Sigmoid colon (tissue), 7 donors: ENCODE results near the gene TMEM165. TPM values are rescaled to one million over a fixed set of nuclear protein-coding genes. Genes with fewer than 3 reads are reported as not detected.

Source experiments
- DNase-seq: peaks from one replicate; pipeline ENCODE4 v3.0.0-alpha.2; 2019
- H3K27ac ChIP-seq, 4 donors: fragments of 200-600 bp; sonication (generic); one replicate each; pipeline ENCODE4 v1.5.1; 2016 to 2019; ENCODE audit warnings: mild to moderate bottlenecking in 1 of 4
- H3K27me3 ChIP-seq, 3 donors: fragments of 200-600 bp; sonication (generic); one replicate each; pipeline ENCODE4 v1.5.1; 2019; ENCODE audit warnings: mild to moderate bottlenecking in 1 of 3
- H3K36me3 ChIP-seq, 4 donors: fragments of 200-600 bp; sonication (generic); one replicate each; pipeline ENCODE4 v1.5.1; 2016 to 2019
- H3K4me1 ChIP-seq, 4 donors: fragments of 200-600 bp; sonication (generic); one replicate each; pipeline ENCODE4 v1.5.1; 2017 to 2019
- H3K4me3 ChIP-seq, 4 donors: fragments of 200-600 bp; sonication (generic); one replicate each; pipeline ENCODE4 v1.5.1; 2017 to 2019; ENCODE audit warnings: mild to moderate bottlenecking in 2 of 4, moderate library complexity in 1 of 4
- H3K9me3 ChIP-seq, 4 donors: fragments of 200-600 bp in 3 of 4; sonication (generic) in 3 of 4; one replicate each; pipeline versions ENCODE4 v1.5.1 to v1.6.1; 2013 to 2019
- EP300 ChIP-seq, 4 donors: sonication (generic); formaldehyde crosslinking; IDR thresholded peaks; one replicate each; pipeline ENCODE4 v1.6.1; 2017; ENCODE audit warnings: antibody characterized with exemption in 4 of 4
- POLR2A ChIP-seq, 2 donors: fragments of 450-650 bp; IDR thresholded peaks; one replicate each; pipeline ENCODE4 v1.6.1; 2016; ENCODE audit warnings: antibody characterized with exemption in 2 of 2, mild to moderate bottlenecking in 2 of 2, moderate library complexity in 2 of 2
- POLR2AphosphoS5 ChIP-seq, 4 donors: sonication (generic); formaldehyde crosslinking; IDR thresholded peaks; one replicate each; pipeline ENCODE4 v1.6.1; 2017; ENCODE audit warnings: antibody characterized with exemption in 4 of 4
- WGBS, 2 donors: extraction: QIAGEN DNeasy Blood & Tissue Kit; methylation state at CpG; one replicate each; pipeline ENCODE4 v1.1.7; 2013; 5-methylcytosine and 5-hydroxymethylcytosine counted together
- intact Hi-C: fragments of 100-400 bp; cut with DNase I; formaldehyde crosslinking; loops from one replicate; pipeline ENCODE4 v1.15.1; 2023
- polyA plus RNA-seq, 3 donors: library from polyadenylated mRNA; stranded (reverse); fragments of 200-250 nt; gene quantifications; one replicate each; pipeline ENCODE4 v1.2.3, GENCODE V29; 2013
- total RNA-seq, 4 donors: library from RNA; depleted of rRNA; stranded (reverse); fragments of >200 nt; gene quantifications; one replicate each; pipeline ENCODE4 v1.1.0, GENCODE V29; 2016
- TF ChIP-seq, protein P1 (sequence below), 4 experiments: fragments of 450-650 bp in 3 of 4; fragments of 200-600 bp in 1 of 4; IDR thresholded peaks; one replicate each; pipeline ENCODE4 v1.5.1; 2016 to 2019; ENCODE audit warnings: antibody characterized with exemption in 4 of 4, mild to moderate bottlenecking in 3 of 4, moderate library complexity in 2 of 4
- donor health status: healthy with polysubstance abuse.
- donor health status: Bipolar disorder and iron deficiency.
- donor health status: healthy.

TMEM165 gene
- total and polyA plus RNA-seq, 7 donors = 12.9 to 219 (median 144) TPM

DNA sequence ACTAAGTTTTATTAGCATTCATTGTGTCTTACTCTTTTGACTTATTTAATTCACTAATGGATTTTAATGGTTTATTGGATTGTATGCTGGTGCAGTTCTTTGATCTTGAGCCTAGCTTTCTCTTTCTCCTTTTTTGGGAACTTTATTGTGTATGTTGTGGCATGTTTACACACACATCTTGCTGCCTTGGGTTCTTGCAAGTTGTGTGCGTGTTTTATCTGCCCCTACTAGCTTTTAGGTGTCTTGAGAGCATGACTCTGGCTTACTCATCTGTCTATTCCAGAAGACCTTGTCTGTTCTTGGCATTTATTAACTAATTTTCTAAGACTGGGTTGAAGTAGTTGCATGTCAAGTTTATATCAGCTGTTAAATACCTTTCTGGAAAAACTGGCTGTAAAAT lies 2.7 kb downstream of the TMEM165 start:
- peaks cover 0 to 45% (median 32%) of the 10 kb centered on the region in 4 donors for H3K4me1 ChIP-seq
- intact Hi-C loops = loop anchor here (2.0 to 10.0 kb wide), 2 partner anchors 40 to 456 kb away; partner anchors contain the start of gene EXOC1
- H3K27ac ChIP-seq = peak overlapping the region; percentile 96 to 100 (median 100)
- no peak for TF ChIP-seq POLR2AphosphoS5 (IDR thresholded peaks at IDR 0.05)
- H3K9me3 ChIP-seq = no peaks in the 10 kb centered on the region
- no peaks in the 10 kb centered on the region for H3K27me3 ChIP-seq
- DNase-seq = no peak
- WGBS, 2 donors = 26 to 40% methylated on average over 1 of the region's 1 CpG
- H3K4me3 ChIP-seq = peak overlapping the region in 3 of 4 donors; percentile 85 to 99 (median 88)
- no peaks in the 10 kb centered on the region for H3K36me3 ChIP-seq

DNA sequence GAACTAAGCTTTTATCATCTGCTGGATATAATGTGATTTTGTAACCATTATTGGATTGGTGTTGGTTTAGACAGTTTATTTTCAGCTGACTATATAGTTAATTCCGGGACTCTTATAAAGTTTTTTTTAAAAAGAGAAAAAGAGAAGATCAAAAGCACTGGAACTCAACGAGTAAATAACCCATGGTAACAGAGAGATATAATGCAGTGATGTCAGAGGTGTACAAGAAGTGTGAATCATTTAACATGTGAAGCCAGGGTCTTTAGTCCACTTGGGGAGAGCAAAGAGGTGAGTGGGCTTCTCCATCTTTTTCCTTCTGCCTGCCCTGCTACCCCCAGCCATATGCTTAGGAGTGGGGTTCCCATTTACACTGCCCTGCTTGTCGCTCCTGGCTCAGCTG lies 3.2 kb downstream of the TMEM165 start:
- Histone ChIP-seq H3K4me1 (peaks cover 0 to 45% (median 32%) of the 10 kb centered on the region in 4 donors), H3K27ac (peak overlapping the region; percentile 32 to 100 (median 98)), H3K4me3 (peak overlapping the region in 2 of 4 donors; percentile 85 to 88), H3K9me3 (no peaks in the 10 kb centered on the region), H3K36me3 (no peaks in the 10 kb centered on the region), H3K27me3 (no peaks in the 10 kb centered on the region)
- DNase-seq = no peak
- intact Hi-C loops = loop anchor here (2.0 to 10.0 kb wide), 2 partner anchors 40 to 456 kb away; partner anchors contain the start of gene EXOC1
- no peak for TF ChIP-seq POLR2A (IDR thresholded peaks at IDR 0.05)
- TF ChIP-seq EP300 (IDR thresholded peaks at IDR 0.05) = no peak
- TF ChIP-seq, protein P1, sequence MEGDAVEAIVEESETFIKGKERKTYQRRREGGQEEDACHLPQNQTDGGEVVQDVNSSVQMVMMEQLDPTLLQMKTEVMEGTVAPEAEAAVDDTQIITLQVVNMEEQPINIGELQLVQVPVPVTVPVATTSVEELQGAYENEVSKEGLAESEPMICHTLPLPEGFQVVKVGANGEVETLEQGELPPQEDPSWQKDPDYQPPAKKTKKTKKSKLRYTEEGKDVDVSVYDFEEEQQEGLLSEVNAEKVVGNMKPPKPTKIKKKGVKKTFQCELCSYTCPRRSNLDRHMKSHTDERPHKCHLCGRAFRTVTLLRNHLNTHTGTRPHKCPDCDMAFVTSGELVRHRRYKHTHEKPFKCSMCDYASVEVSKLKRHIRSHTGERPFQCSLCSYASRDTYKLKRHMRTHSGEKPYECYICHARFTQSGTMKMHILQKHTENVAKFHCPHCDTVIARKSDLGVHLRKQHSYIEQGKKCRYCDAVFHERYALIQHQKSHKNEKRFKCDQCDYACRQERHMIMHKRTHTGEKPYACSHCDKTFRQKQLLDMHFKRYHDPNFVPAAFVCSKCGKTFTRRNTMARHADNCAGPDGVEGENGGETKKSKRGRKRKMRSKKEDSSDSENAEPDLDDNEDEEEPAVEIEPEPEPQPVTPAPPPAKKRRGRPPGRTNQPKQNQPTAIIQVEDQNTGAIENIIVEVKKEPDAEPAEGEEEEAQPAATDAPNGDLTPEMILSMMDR (IDR thresholded peaks at IDR 0.05) = no peak
- TF ChIP-seq POLR2AphosphoS5 (IDR thresholded peaks at IDR 0.05) = no peak
- 43 to 61% methylated on average over 3 of the region's 3 CpGs for WGBS, 2 donors

DNA sequence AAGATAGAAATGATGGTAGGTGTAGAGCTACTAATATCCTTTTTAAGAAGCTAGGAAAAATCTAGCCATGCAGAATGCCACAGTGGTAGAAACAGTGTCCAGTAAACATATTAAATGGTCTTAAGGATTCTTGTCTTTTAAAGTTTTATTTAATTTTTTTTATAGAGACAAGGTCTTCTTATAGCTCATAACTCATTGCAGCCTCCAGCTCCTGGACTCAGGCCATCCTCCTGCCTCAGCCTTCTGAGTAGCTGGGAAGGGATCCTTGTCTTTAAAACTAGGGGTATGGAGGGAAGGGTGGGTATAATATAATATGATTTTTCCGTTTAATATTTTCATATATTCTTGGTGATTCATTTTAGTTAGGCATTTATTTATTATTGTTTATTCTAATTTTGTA lies 3.8 kb downstream of the TMEM165 start:
- Histone ChIP-seq H3K4me1 (peaks cover 0 to 45% (median 32%) of the 10 kb centered on the region in 4 donors), H3K4me3 (peak overlapping the region in 1 of 4 donors; percentile 85), H3K36me3 (peaks cover 0 to 6% (median 2%) of the 10 kb centered on the region in 4 donors), H3K9me3 (no peaks in the 10 kb centered on the region), H3K27me3 (no peaks in the 10 kb centered on the region), H3K27ac (peak overlapping the region in 3 of 4 donors; percentile 96 to 100 (median 99))
- intact Hi-C loops = loop anchor here (2.0 to 10.0 kb wide), 2 partner anchors 41 to 455 kb away; partner anchors contain the start of gene EXOC1
- 76 to 86% methylated on average over 1 of the region's 1 CpG for WGBS, 2 donors
- DNase-seq = no peak
- no peak for TF ChIP-seq POLR2AphosphoS5 (IDR thresholded peaks at IDR 0.05)
- no peak for TF ChIP-seq POLR2A (IDR thresholded peaks at IDR 0.05)
- TF ChIP-seq, protein P1 (IDR thresholded peaks at IDR 0.05) = no peak
- no peak for TF ChIP-seq EP300 (IDR thresholded peaks at IDR 0.05)

DNA sequence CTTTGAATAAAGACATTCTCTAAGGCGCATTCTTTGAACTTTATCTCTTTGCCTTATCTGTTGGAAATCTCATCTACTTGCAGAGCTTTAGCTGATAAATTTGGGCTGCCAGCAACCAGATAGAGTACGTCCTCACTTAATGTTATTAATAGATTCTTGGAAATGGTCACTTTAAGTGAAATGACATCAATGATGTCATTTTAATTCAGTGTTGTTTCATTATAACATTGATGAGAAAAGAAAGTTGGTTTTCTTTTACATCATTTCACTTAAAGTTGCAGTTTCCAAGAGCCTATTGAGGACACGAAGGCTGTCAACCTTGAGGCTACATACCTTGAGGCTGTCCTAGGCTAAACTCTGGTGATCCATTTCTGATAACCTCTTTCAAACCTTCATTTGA lies 9.3 kb downstream of the TMEM165 start:
- 95 to 96% methylated on average over 3 of the region's 3 CpGs for WGBS, 2 donors
- intact Hi-C loops = no loop called here
- TF ChIP-seq, protein P1 (IDR thresholded peaks at IDR 0.05) = no peak
- TF ChIP-seq EP300 (IDR thresholded peaks at IDR 0.05) = no peak
- no peak for TF ChIP-seq POLR2AphosphoS5 (IDR thresholded peaks at IDR 0.05)
- no peak for TF ChIP-seq POLR2A (IDR thresholded peaks at IDR 0.05)
- no peaks in the 10 kb centered on the region for H3K27me3 ChIP-seq
- no peak for DNase-seq
- H3K27ac ChIP-seq = no peak overlapping the region
- peaks cover 0 to 35% (median 30%) of the 10 kb centered on the region in 4 donors for H3K4me1 ChIP-seq
- no peak overlapping the region for H3K4me3 ChIP-seq
- H3K9me3 ChIP-seq = no peaks in the 10 kb centered on the region
- H3K36me3 ChIP-seq = peaks cover 0 to 32% (median 2%) of the 10 kb centered on the region in 4 donors

DNA sequence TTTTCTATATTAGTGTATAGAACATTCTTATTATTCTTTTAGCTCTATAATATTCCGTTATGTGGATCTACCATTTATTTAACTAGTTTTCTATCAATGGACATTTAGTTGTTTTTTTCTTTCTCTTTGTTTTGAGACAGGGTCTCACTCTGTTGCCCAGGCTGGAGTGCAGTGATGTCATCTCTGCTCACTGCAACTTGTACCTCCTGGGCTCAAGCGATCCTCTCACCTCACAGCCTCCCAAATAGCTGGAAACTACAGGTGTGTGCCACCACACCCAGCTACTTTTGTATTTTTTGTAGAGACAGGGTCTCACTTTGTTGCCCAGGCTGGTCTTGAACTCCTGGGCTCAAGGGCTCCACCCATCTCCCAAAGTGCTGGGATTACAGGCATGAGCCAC lies 10.8 kb downstream of the TMEM165 start:
- Histone ChIP-seq H3K4me3 (no peak overlapping the region), H3K27me3 (no peaks in the 10 kb centered on the region), H3K4me1 (peaks cover 0 to 30% (median 28%) of the 10 kb centered on the region in 4 donors), H3K36me3 (peaks cover 0 to 34% (median 2%) of the 10 kb centered on the region in 4 donors), H3K27ac (no peak overlapping the region), H3K9me3 (no peaks in the 10 kb centered on the region)
- WGBS, 2 donors = 95 to 98% methylated on average over 2 of the region's 2 CpGs
- DNase-seq = no peak
- intact Hi-C loops = no loop called here
- no peak for TF ChIP-seq POLR2A (IDR thresholded peaks at IDR 0.05)
- TF ChIP-seq, protein P1 (IDR thresholded peaks at IDR 0.05) = no peak
- no peak for TF ChIP-seq POLR2AphosphoS5 (IDR thresholded peaks at IDR 0.05)
- no peak for TF ChIP-seq EP300 (IDR thresholded peaks at IDR 0.05)
